GM19324 (cell line): ENCODE measurements around the gene CNTNAP2.

Experiments
- ATAC-seq: cut with Tn5 transposase; IDR thresholded peaks from one replicate; pipeline ENCODE4 v1.9.1; 2021; ENCODE audit warnings: mild to moderate bottlenecking, moderate library complexity; ENCODE audit not compliant: unreplicated experiment, low FRiP score

CNTNAP2 gene

DNA sequence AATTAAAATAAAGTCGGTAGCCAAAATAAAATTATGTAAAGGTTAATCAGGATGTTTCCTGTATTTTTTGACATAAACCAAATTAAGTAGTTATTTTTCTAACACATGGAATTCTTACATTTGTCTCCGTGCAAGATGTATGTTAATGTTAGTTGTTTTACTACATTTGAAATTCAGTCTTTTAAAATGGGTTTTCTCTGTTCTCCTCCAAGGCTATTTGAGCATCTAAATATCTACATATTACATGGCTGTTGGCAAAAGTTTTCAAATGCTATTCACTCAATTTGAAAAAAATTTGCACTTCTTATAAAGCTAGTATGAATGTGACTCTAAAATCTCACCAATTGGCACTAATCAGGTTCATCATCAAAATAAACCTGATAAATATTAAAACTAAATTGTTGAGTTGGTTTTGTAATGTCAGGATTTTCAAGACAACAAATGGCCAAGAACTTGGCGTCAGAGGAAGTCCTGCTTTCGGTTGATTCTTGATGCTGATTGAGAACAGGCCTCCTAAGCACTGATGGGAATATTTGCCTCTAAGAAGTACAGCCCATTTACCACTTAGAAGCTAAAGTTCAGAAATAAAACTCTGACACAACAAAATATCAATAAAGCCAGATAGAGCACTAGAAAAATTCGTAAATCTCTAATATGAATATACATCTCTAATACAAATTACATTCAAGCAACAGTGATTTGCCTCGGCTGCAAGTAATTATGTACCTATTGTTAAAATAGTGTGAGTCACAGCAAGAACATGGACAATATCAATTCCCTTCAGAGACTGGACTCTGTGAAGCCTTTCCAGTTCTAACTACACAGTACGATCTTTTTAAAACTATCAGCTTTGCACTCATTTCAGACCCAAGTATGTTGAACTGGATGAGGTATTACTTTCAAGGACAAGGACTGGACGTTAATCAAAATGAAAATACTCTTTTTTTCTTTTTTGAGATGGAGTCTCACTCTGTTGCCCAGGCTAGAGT is 1740.8 kb downstream of the CNTNAP2 start:
- no peak for ATAC-seq

DNA sequence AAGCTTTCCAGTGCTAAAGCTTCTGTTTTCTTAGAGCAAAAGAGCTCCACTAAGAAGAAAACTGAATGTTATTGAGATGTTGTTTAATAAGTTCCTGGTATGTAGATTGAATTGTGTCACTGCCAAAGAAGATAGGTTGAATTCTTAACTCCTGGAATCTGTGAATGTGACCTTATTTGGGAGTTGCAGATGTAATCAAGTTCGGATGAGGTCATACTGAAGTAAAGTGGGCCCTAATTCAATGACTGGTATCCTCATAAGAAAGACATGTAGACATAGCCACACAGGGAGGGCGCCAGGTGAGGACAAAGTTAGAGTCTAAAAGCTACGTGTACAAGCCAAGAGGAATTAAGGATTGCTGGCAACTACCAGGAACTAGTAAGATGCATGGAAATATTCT is 1741.8 kb downstream of the CNTNAP2 start:
- ATAC-seq = no peak

DNA sequence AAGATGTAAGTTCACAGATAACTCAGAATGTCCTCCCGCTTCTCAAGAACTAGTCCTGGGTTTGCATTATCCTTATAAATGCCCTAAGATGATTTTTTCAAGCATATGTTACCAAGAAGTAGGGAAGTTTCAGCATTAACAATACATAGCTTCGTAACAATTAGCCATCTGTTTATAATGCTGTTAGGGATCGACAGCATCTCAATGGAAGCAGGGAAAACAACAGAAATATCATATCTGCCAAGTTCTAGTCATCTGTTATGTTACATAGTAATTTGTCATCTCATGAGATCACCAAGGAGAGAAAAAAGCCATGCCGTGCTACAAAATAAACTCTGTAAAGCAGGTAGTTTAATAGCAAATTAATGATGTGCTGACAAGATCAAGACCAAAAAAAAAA is 1742.4 kb downstream of the CNTNAP2 start:
- ATAC-seq = no peak

DNA sequence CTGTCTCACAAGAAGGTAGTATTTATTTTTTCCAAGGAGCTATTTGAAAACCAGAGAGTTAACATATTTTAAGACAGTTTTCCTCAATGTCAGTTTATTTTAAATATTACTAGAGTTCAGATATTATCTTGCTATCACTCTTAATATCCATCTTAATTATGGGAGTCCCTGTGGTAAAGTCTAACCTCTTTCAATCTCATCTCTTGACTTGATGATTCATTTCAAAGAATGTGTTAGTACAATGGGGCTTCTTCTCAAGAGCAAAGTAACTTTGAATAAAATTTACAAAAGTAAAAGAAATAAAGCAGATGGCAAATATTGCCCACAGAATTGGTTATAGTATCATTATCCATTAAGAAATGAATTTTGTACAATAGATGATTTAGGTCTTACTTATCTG is 1742.9 kb downstream of the CNTNAP2 start:
- ATAC-seq = no peak

DNA sequence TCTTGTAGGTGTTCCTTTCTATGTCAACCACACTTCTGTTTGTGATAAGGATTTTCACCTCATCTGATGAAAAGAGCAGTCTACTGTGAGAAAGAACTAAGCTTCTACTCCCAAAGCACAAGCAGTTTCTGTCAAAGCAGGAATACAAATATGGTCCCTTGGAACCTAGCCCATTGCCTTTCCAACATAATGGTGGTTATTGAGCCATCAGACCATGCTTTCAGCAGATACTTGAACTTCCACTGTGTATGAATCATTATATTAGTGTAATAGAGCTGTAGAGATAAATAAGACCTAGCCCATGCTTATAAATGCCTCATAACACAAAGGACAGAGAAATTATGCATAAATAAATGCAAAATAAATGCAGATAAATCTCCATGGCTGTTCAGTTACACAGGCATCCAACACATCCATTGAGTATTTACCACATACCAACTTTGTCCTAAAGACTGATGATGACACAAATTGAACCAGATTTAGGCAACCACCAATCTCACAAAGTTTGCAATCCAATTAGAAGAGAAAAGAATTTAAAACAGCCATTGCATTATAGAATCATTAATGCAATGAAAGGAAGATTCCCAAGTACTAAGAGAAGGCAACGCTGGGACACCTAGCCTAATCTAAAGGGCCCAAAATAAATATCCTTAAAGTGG is 1744.6 kb downstream of the CNTNAP2 start:
- no peak for ATAC-seq

DNA sequence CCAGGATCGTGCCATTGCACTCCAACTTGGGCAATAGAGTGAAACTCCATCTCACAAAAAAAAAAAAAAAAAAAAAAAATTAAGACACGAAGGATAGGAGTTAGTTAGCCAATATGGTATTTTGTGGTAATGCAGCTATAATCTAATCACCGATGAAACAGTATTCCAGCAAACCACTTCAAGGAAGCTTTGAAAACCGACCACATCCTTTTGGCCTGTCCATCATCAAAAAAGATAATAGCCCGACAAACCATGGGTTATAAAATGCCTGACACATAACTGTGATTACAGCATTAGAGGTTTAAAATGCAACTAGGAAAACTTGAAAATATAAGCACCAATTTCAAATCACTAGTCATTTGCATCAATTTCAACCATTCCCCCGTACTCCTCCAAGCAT is 1745.3 kb downstream of the CNTNAP2 start:
- no peak for ATAC-seq

DNA sequence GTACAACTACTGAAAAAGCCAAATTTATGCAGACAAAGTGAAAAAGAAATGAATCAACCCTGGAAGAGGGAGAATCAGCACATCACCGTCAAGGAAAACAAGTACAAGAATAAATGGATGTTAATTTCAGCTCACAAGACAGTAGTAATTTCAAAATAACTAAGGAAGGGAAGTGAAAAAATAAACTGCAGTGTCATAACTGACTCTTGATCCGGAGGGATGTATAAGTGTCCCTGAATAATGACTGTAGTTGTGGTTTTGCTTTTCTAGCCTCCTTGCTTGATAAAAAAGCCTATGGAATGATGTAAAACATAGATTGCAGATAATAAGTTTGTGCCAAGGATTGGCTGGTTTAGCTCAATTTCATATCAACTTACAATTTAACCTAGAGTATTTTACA is 1752.9 kb downstream of the CNTNAP2 start:
- ATAC-seq = no peak

DNA sequence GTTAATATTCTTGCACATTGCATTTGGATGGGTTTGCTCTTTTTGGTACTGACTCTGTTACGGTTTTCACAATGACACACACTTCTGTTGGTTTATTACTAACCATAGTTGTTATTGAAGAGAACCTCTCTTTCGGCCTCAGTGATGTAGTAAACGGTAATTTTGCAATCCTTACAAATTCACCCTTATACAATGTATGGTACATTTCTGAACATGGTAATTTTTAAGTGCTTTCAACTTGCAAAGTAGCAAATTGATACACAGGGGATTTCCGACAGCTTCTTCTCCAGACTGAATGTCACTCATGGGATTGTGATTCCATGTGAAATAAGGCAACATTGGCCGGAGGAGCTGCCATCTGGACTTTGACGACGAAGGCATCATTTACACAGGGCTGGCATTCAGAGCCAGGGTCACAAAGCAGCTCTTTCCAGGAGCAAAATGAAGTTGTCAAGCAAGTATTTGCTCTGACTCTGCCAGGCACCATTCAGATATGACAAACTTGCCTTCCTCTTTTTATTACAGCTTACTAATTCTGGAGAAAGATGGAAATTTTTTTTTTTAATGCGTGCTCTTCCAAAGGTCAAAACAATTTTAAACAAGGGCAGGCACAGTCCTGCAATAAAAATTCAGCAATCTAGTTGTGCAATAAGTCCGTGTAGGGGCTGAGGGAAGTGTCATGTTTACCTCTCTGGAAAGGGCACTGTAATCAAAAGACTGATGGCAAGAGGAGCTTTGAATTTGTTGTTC is 1762.5 kb downstream of the CNTNAP2 start:
- ATAC-seq = no peak

DNA sequence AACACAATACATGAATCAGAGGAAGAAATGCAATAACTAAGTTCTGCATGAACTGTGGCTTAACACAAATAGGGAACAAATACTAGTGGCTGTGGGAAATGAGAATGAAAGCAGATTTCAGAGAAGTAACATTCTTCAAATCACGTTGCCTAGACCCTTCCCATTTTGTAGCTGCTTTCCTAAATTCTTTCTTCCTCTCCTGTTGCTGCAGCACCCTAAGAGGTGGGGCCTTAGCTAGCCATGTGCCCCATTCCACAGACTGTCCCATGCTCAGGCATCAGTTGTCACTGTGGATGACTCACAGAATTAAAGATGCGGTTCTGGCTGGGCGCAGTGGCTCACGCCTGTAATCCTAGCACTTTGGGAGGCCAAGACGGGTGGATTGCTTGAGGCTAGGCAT is 1769.3 kb downstream of the CNTNAP2 start:
- ATAC-seq = no peak

DNA sequence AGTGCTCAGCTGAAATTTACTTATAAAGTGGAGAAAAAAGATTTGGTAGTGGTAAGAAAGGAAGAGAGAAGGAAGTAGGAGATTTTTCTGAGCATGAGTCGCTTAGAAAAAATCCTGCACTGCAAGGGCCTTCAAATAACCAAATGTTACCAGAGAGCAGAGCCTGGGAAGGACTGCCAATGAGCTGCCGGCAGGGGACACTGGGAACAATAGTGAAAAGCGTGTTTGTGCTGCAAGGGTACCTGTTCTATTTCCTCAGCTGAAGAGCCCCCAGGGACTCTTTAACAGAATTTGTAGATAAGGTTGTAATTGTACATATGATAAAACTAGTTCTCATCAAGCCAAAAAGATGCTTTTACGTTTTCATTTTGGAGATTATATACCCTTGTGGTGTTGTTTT is 1777.7 kb downstream of the CNTNAP2 start:
- no peak for ATAC-seq

DNA sequence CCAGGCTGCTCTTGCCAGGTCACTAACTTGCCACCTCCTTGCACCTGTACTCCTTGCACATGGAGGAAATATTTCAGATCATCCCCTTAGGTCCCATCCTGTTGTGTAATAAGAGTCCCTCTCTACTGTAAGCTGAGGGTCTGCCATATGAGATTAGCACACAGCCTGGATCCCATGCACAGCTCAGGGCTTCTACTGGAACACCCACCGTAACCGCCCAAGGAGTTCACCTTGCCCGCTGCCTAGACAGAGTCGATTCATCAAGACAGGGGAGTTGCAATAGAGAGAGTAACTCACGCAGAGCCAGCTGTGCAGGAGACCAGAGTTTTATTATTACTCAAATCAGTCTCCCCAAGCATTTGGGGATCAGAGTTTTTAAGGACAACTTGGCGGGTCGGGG is 1779.5 kb downstream of the CNTNAP2 start:
- no peak for ATAC-seq

DNA sequence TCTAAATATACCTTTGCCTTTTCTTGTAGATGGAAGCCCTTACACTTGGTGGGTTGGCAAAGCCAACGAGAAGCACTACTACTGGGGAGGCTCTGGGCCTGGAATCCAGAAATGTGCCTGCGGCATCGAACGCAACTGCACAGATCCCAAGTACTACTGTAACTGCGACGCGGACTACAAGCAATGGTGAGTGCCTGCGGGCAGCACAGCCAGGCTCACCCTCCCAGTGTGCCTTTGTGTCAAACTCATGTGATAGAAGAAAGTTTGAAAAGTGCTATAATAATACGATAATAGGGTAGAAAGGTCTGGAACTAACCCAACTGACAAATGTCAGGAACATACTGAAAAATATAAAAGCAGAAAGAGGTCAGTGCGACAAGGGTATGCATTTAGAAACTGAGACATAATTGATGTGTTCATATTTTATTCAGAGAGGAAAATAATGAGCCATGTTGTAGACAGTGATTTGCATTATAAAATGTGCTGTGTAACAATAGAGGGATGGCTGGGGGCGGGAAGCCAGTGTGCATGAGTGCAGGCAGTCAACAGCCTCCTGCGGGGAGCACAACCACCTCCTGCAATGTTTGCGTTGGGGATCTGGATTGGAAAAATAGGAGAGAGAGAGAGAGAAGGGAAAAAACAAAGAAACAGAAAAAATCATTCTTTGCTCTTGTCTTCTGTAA is 1787.1 kb downstream of the CNTNAP2 start:
- ATAC-seq = no peak

DNA sequence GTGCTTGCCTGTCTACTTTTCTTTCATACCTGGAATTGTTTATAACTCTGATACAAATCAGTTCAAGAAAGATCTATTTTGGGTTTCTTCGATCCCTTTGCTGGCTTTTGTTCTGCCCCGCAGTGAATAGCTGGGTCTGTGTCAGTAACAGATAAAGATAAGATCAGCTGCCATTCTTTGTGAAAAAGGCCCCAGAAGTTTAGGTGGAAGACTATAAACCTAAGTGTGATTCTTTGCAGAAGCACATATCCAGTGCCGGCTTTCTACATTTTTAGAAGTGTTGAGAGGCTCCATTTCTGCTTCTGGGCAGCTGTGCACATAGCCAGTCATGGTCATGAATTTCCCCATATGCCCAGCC is 1787.6 kb downstream of the CNTNAP2 start:
- ATAC-seq = no peak

DNA sequence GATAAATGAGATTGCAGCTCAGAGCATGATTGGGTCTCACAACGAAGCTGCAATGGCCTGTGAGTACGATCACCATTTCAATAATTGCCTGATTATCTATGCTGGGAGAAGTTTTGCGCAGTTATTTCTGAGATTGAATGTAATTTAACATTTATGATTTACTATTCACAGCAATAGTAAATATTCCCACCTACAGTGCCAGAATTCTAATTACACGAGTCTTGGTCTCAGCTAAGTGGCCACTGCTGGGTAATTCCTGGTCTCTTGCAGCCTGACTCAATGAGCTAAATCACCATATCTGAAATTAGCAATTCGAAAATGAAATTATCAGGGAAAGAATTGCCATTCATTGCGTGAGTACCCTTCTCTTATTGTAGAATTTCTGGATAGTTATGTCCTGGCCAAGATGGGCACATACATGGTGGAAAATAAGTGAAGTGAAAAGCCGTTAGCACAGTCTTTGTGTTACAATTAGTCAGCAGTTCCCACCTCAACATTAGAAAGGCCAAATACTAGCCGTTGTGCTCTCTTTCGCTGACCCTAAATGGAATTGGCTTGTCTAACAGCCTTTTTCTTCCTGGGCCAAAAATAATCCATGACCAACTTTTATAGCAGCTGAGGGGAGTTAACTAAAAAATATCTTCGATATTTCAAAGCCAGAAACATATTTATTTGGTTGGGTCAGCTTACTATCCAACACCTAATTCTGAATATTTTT is 1793.0 kb downstream of the CNTNAP2 start:
- ATAC-seq = no peak

DNA sequence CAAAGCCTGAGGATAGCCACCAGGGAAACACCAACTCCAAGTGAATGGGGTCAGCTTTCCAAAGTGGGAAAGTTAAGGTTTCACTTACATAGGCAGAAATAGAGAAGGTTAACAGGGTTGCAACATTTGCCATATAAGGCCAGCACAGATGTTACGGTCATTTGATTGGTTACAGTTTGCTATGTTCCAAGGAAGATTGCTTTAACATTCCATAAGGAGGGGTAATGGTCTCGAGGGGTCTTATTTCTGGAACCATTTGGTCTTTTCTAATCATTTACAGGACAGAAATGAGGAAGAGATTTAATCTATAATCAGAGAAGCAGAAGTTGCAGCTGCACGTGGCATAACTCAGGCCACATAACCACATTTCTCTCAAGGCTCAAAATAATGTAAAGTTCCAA is 1794.6 kb downstream of the CNTNAP2 start:
- ATAC-seq = no peak

DNA sequence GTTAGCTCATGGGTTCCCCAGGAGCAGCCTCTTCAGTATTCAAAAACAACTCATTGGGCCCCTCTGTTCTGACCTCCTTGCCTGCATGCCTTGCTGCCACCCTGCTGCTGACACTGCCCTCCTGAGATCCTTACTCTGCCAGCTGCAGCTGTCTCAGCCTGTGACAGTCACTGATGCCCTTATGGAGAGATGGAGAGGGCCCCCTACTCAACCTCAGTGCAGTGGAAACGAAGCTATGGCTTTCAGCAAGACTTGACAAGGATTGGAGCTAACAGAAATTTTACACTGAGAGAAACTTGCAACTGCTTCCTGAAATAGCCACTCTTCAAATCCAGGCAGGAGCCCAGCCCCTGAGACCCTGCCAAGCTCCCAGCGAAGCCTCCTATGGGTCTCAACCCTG is 1795.7 kb downstream of the CNTNAP2 start:
- ATAC-seq = no peak

DNA sequence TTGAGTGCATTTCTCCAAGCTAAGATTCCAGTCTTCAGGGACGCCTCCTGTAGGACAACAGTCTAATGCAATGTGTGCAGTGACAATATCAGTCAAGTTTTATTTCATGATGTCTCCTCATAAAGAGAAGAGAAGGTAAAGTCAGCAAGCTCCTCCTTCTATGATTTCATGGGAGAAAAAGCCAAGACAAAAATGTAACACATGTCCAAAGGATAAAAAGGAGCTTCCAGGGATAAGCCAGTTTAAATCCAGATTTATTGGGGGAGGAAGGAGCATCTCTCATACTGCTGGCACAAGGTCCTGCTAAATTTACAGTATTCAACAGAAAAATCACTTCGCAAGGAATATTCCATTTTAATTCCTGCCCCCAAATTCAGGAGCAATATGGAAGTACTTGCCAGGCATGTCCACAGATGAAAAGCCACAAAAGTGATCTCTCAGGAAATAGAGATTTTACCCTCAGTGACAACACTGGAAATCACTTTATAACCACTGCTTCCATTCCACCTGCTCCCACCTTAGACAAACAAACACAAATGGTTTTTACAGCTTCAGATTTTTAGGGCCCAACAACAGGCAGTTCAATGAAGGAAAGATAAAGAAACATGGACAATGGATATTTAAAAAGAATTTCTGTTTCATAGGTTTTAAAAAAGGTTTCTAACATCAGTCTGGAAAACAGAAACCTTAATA is 1796.5 kb downstream of the CNTNAP2 start:
- ATAC-seq = no peak

DNA sequence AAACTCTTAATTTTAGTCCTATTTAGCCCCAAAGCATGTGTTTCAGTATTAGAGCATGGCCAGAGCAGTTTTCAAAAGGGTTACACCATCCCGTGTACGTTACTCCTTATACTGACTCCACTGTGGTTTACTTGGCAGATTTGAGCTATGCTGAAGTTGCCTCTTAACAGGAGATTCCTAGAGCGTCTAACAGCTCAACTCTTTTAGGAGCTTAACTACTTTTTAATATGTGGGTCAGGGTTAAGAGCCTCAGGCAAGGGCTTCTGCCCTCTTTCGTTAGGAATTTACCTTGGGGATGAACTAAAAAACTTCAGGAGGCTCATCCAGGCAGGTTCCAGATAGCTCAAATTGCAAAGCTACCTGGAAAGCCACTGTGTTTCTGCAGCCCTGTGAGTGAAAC is 1799.2 kb downstream of the CNTNAP2 start:
- no peak for ATAC-seq

DNA sequence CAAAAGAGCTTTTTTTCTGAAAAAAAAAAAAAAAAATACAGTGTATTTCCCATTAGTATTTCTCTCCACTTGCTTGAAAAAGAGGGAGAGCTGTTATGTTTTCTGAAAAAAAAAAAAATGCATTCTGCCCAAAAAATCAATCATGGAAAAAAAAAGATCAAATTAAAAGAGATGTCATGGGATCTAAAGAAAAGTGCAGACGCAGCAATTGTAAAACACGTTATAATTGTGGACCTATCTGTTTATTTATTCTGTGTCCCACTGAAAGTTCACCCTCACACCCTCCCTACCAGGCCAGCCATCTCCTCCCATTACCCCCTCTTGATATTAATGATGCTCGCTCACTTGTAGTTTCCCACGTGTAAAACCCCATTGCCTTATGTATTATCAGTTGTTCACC is 1800.0 kb downstream of the CNTNAP2 start:
- no peak for ATAC-seq

DNA sequence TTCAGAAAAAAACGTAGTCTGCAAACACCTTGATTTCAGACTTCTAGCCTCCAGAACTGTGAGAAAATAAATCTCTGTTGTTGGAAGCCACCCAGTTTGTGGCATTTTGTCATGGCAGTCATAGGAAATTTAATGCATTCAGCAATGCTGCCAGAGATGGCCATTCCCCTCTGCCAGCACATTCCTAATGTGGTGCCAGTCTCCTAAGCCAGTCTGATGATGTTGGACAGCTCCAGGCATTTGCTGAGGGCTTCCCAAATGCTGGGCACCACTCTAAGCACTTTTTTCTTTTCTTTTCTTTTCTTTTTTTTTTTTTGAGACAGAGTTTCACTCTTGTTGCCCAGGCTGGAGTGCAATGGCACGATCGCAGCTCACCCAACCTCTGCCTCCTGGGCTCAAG is 1807.2 kb downstream of the CNTNAP2 start:
- no peak for ATAC-seq
